H1 (cell line): Measurements from ENCODE around the gene CHST11. TPM values are rescaled to one million over a fixed set of nuclear protein-coding genes. Genes with fewer than 3 reads are reported as not detected.

Experiments
- CTCF ChIA-PET: fragments of 300-600 bp; sonication (Branson Sonifier 250); formaldehyde crosslinking; loops from one replicate; lab custom pipeline; 2021; ENCODE audit not compliant: partially characterized antibody; lab: Charles Lee
- POLR2A ChIA-PET: fragments of 300-600 bp; sonication (Branson Sonifier 250); formaldehyde crosslinking; loops from one replicate; lab custom pipeline; 2021; ENCODE audit warnings: inconsistent platforms; ENCODE audit not compliant: partially characterized antibody; lab: Charles Lee
- DNase-seq, 2 experiments: peaks; one replicate each; pipeline versions ENCODE4 v3.0.0 to v3.0.0-alpha.2; 2010 to 2022; ENCODE audit warnings: low spot score in 2 of 2, low read depth in 1 of 2, mixed read lengths in 1 of 2
- FAIRE-seq: peaks from 2 replicates; lab custom pipeline; 2011; peaks lifted over from hg19 to GRCh38; lab: Jason Lieb, UNC
- H2AFZ ChIP-seq: 2 replicates; pipeline ENCODE4 v1.8.1; 2012; ENCODE audit warnings: low read length, inconsistent platforms
- H2AK5ac ChIP-seq: 2 replicates; pipeline ENCODE4 v1.6.1; 2013; ENCODE audit warnings: low read depth, low read length
- H2BK120ac ChIP-seq: replicated peaks from 2 replicates; pipeline ENCODE3; 2013; ENCODE audit warnings: low read depth, low read length, inconsistent platforms
- H2BK12ac ChIP-seq: 2 replicates; pipeline ENCODE4 v1.6.1; 2013; ENCODE audit warnings: low read depth, low read length
- H2BK15ac ChIP-seq: 2 replicates; pipeline ENCODE4 v1.6.1; 2013; ENCODE audit warnings: low read length
- H2BK20ac ChIP-seq: 2 replicates; pipeline ENCODE4 v1.6.1; 2013; ENCODE audit warnings: low read length
- H2BK5ac ChIP-seq: 2 replicates; pipeline ENCODE4 v1.6.1; 2013; ENCODE audit warnings: low read depth, low read length
- H3K14ac ChIP-seq: 2 replicates; pipeline ENCODE4 v1.6.1; 2013; ENCODE audit warnings: inconsistent platforms; ENCODE audit not compliant: insufficient read length
- H3K18ac ChIP-seq: 2 replicates; pipeline ENCODE4 v1.6.1; 2013; ENCODE audit warnings: low read length; ENCODE audit errors: extremely low read depth
- H3K23ac ChIP-seq: 2 replicates; pipeline ENCODE4 v1.6.1; 2013; ENCODE audit warnings: inconsistent platforms; ENCODE audit not compliant: insufficient read length
- H3K23me2 ChIP-seq: 2 replicates; pipeline ENCODE4 v1.6.1; 2013; ENCODE audit warnings: low read depth, low read length
- H3K27ac ChIP-seq: 2 replicates; pipeline ENCODE4 v1.6.1; 2011; ENCODE audit warnings: low read depth, low read length, inconsistent platforms
- H3K27me3 ChIP-seq, 4 experiments: replicated peaks in 1 of 4; 1 replicate in 1 of 4; 2 replicates in 3 of 4; pipeline versions ENCODE4 v1.6.1 to v1.8.1; 2011 to 2013; ENCODE audit warnings: low read length in 3 of 4, mild to moderate bottlenecking in 3 of 4, inconsistent platforms in 2 of 4, mixed read lengths in 2 of 4, moderate library complexity in 1 of 4; ENCODE audit not compliant: control insufficient read depth in 3 of 4, insufficient read depth in 3 of 4; ENCODE audit errors: extremely low read depth in 1 of 4
- H3K36me3 ChIP-seq, 4 experiments: 2 replicates each; pipeline versions ENCODE4 v1.6.1 to v1.8.1; 2011 to 2013; ENCODE audit warnings: mild to moderate bottlenecking in 4 of 4, low read length in 3 of 4, moderate library complexity in 2 of 4, control low read depth in 1 of 4, inconsistent platforms in 1 of 4; ENCODE audit not compliant: insufficient read depth in 4 of 4, control insufficient read depth in 2 of 4
- H3K4ac ChIP-seq: replicated peaks from 2 replicates; pipeline ENCODE3; 2013; ENCODE audit warnings: low read length, low read depth, mixed read lengths, inconsistent platforms; ENCODE audit not compliant: insufficient read length
- H3K4me1 ChIP-seq, 4 experiments: replicated peaks in 1 of 4; 1 replicate in 1 of 4; 2 replicates in 3 of 4; pipeline versions ENCODE4 v1.6.1 to v1.8.1; 2011 to 2013; ENCODE audit warnings: low read length in 3 of 4, inconsistent platforms in 2 of 4, mixed read lengths in 1 of 4; ENCODE audit not compliant: insufficient read depth in 4 of 4, control insufficient read depth in 3 of 4
- H3K4me2 ChIP-seq, 2 experiments: 2 replicates each; pipeline versions ENCODE4 v1.6.1 to v1.8.1; 2011 to 2013; ENCODE audit warnings: low read depth in 2 of 2, low read length in 2 of 2, control low read depth in 1 of 2, inconsistent platforms in 1 of 2, mild to moderate bottlenecking in 1 of 2; ENCODE audit not compliant: insufficient read depth in 1 of 2
- H3K4me3 ChIP-seq, 4 experiments: fragments of 200-600, 300-600 bp in 1 of 4; sonication (generic), shearing (Covaris generic), sonication (Bioruptor Twin) in 1 of 4; 2 replicates each; pipeline versions ENCODE4 v1.5.1 to v1.8.1; 2011 to 2016; ENCODE audit warnings: low read length in 4 of 4, low read depth in 3 of 4, control low read depth in 2 of 4, inconsistent platforms in 2 of 4, mild to moderate bottlenecking in 2 of 4, mixed read lengths in 1 of 4, moderate library complexity in 1 of 4; ENCODE audit not compliant: insufficient read depth in 2 of 4; ENCODE audit errors: extremely low read depth in 1 of 4
- H3K56ac ChIP-seq: replicated peaks from 2 replicates; pipeline ENCODE3; 2013; ENCODE audit warnings: low read depth, mild to moderate bottlenecking, mixed read lengths, low read length, inconsistent platforms; ENCODE audit not compliant: insufficient read length
- H3K79me1 ChIP-seq: 2 replicates; pipeline ENCODE4 v1.6.1; 2013; ENCODE audit warnings: low read depth, low read length, control low read depth
- H3K79me2 ChIP-seq, 2 experiments: 2 replicates each; pipeline versions ENCODE4 v1.6.1 to v1.8.1; 2012 to 2013; ENCODE audit warnings: low read length in 2 of 2, mild to moderate bottlenecking in 2 of 2, inconsistent platforms in 1 of 2; ENCODE audit not compliant: insufficient read depth in 2 of 2, control insufficient read depth in 1 of 2
- H3K9ac ChIP-seq, 4 experiments: replicated peaks in 1 of 4; 1 replicate in 1 of 4; 2 replicates in 3 of 4; pipeline versions ENCODE4 v1.6.1 to v1.8.1; 2011 to 2013; ENCODE audit warnings: low read depth in 3 of 4, low read length in 3 of 4, control low read depth in 2 of 4, mild to moderate bottlenecking in 2 of 4, moderate library complexity in 2 of 4, inconsistent platforms in 1 of 4; ENCODE audit errors: extremely low read depth in 1 of 4
- H3K9me3 ChIP-seq, 2 experiments: 2 replicates each; pipeline versions ENCODE4 v1.6.1 to v1.8.1; 2012 to 2013; ENCODE audit warnings: mild to moderate bottlenecking in 2 of 2, moderate library complexity in 2 of 2, control low read depth in 1 of 2, inconsistent platforms in 1 of 2, low read depth in 1 of 2, low read length in 1 of 2, mixed read lengths in 1 of 2; ENCODE audit not compliant: insufficient read depth in 2 of 2
- H4K20me1 ChIP-seq, 2 experiments: replicated peaks in 1 of 2; 2 replicates each; pipeline versions ENCODE3 to v1.8.1; 2011 to 2013; ENCODE audit warnings: inconsistent platforms in 2 of 2, low read length in 2 of 2, mild to moderate bottlenecking in 1 of 2; ENCODE audit not compliant: insufficient read depth in 2 of 2, control insufficient read depth in 1 of 2
- H4K5ac ChIP-seq: 2 replicates; pipeline ENCODE4 v1.6.1; 2013; ENCODE audit warnings: low read length, low read depth, mixed read lengths, inconsistent platforms; ENCODE audit not compliant: insufficient read length
- H4K8ac ChIP-seq: 2 replicates; pipeline ENCODE4 v1.8.0; 2013; ENCODE audit warnings: mild to moderate bottlenecking, moderate library complexity, low read length, inconsistent platforms; ENCODE audit not compliant: insufficient read depth; ENCODE audit errors: extremely low read depth
- H4K91ac ChIP-seq: replicated peaks from 2 replicates; pipeline ENCODE3; 2013; ENCODE audit warnings: low read length, mixed read lengths, inconsistent platforms; ENCODE audit not compliant: insufficient read length
- ASH2L ChIP-seq: fragments of 200-600, 300-600 bp; sonication (generic); IDR thresholded peaks from one replicate; pipeline ENCODE4 v1.7.1; 2017; ENCODE audit warnings: low read length
- PHF8 ChIP-seq: fragments of 200-600 bp; sonication (generic); conservative IDR thresholded peaks from 2 replicates; pipeline ENCODE4 v1.7.1; 2012; ENCODE audit warnings: low read depth, mild to moderate bottlenecking, inconsistent platforms, low read length, moderate library complexity
- TAF7 ChIP-seq: optimal IDR thresholded peaks from 2 replicates; pipeline ENCODE3; 2011; ENCODE audit warnings: low read depth, mild to moderate bottlenecking, inconsistent platforms, low read length, moderate library complexity, borderline replicate concordance
- USF2 ChIP-seq: IDR thresholded peaks from 2 replicates; pipeline ENCODE4 v1.6.1; 2011; ENCODE audit warnings: low read length, improper control_type of control experiment
- ZNF274 ChIP-seq: IDR thresholded peaks from 2 replicates; pipeline ENCODE4 v1.7.0; 2012; ENCODE audit warnings: low read length, borderline replicate concordance; ENCODE audit errors: extremely low read depth
- WGBS, 2 experiments: shearing (Covaris generic) in 1 of 2; methylation state at CpG; one replicate each; pipeline versions ENCODE4 v1.1.6 to v1.1.7; 2013 to 2015; ENCODE audit warnings: low lambda C conversion rate in 2 of 2, mixed read lengths in 2 of 2, inconsistent platforms in 1 of 2, low coverage in 1 of 2, missing lambda C conversion rate in 1 of 2; ENCODE audit not compliant: insufficient replicate concordance in 2 of 2, insufficient coverage in 1 of 2, insufficient read length in 1 of 2; ENCODE audit errors: extremely low coverage in 1 of 2, missing lambda C conversion rate in 1 of 2; 5-methylcytosine and 5-hydroxymethylcytosine counted together
- polyA plus RNA-seq, 7 experiments: library from polyadenylated mRNA; depleted of rRNA in 3 of 7; stranded (reverse) in 5 of 7; unstranded in 2 of 7; fragments of >200 nt in 5 of 7; fragments of 200-250 nt in 2 of 7; gene quantifications; 1 replicate in 5 of 7; 2 replicates in 1 of 7; 4 replicates in 1 of 7; pipeline versions ENCODE4 v1.2.1 to v1.2.3, GENCODE V29; 2011 to 2013; ENCODE audit warnings: missing spikeins in 2 of 7, mixed read lengths in 2 of 7
- total RNA-seq: library from RNA; stranded (reverse); fragmentation: NEBNext Ultra II Directional; extraction: Animal tissue kit (Norgen Biotek cat#: 25700); gene quantifications from 2 replicates; pipeline ENCODE4 v1.2.1, GENCODE V29; 2021

CHST11 gene
- total and polyA plus RNA-seq, 2 of the 8 experiments (the other 6 are each of a cell fraction or from before 2014, with no cell fraction given) = 14.4 to 20.8 TPM

- TF ChIP-seq PHF8 (no peak), USF2 (no peak), ASH2L (no peak), ZNF274 (no peak), TAF7 (no peak)
- Histone ChIP-seq H3K27ac (no peak overlapping the region), H3K4me1 (peaks cover 0 to 3% (median 1%) of the 10 kb centered on the region in 4 experiments; a peak in 4 of 7 replicates), H3K14ac (no peak overlapping the region), H4K20me1 (no peaks in the 10 kb centered on the region), H3K9me3 (no peaks in the 10 kb centered on the region), H2BK20ac (no peak overlapping the region), H3K18ac (no peak overlapping the region), H3K4me2 (no peak overlapping the region), H2BK15ac (no peak overlapping the region), H2BK5ac (no peak overlapping the region), H2BK120ac (no peak overlapping the region), H3K9ac (no peak overlapping the region), H3K23ac (no peak overlapping the region), H3K4me3 (no peak overlapping the region), H4K5ac (no peak overlapping the region), H3K4ac (no peak overlapping the region), H3K79me1 (no peaks in the 10 kb centered on the region; the same call in 1 of the 2 replicates), H4K8ac (no peak overlapping the region), H3K23me2 (no peaks in the 10 kb centered on the region), H2AFZ (no peak overlapping the region), H3K56ac (no peak overlapping the region), H3K36me3 (no peaks in the 10 kb centered on the region), H4K91ac (no peak overlapping the region), H3K27me3 (no peaks in the 10 kb centered on the region), H2BK12ac (no peak overlapping the region), H3K79me2 (no peaks in the 10 kb centered on the region; a peak in 1 of 4 replicates), H2AK5ac (no peak overlapping the region)
- 93% methylated on average over 5 of the region's 5 CpGs; no CpG with 5 or more reads in 1 of the 2 experiments for WGBS, 2 experiments
- DNase-seq (no peak), FAIRE-seq (no peak)
- POLR2A ChIA-PET = interaction anchor here (1.0 kb wide), 1 partner anchor 12 kb away, joined by 3 read pairs; no protein-coding TSS in a partner anchor
- CTCF ChIA-PET = interaction anchor here (1.6 kb wide), 1 partner anchor 22 kb away, joined by 4 read pairs; no protein-coding TSS in a partner anchor
Observed at GRCh38 chr12:104494793-104495158, 38.0 kb downstream of the CHST11 start.
